Aorta (tissue), 5 donors: ENCODE data around the gene ADGRA3. TPM values are rescaled to one million over a fixed set of nuclear protein-coding genes. Genes with fewer than 3 reads are reported as not detected.

Experiments
- ATAC-seq: fragments of 200-7000 bp; cut with Tn5 transposase; one replicate; pipeline ENCODE4 v1.9.1; 2022; ENCODE audit warnings: moderate library complexity; ENCODE audit not compliant: low FRiP score
- DNase-seq, 2 donors: peaks; one replicate each; pipeline ENCODE4 v3.0.0-alpha.2; 2020
- H3K27ac ChIP-seq, 2 donors: one replicate each; pipeline ENCODE4 v1.5.1; 2013; ENCODE audit warnings: low read length in 2 of 2, mild to moderate bottlenecking in 2 of 2, moderate library complexity in 2 of 2, control low read depth in 1 of 2, inconsistent platforms in 1 of 2, low read depth in 1 of 2
- H3K27me3 ChIP-seq, 2 donors: one replicate each; pipeline ENCODE4 v1.6.1; 2013; ENCODE audit warnings: control low read depth in 1 of 2, low read length in 1 of 2, mild to moderate bottlenecking in 1 of 2, moderate library complexity in 1 of 2; ENCODE audit not compliant: insufficient read depth in 2 of 2, control insufficient read depth in 1 of 2
- H3K36me3 ChIP-seq, 2 donors: one replicate each; pipeline ENCODE4 v1.6.1; 2013; ENCODE audit warnings: control low read depth in 1 of 2, low read length in 1 of 2, mild to moderate bottlenecking in 1 of 2; ENCODE audit not compliant: insufficient read depth in 2 of 2, control insufficient read depth in 1 of 2
- H3K4me1 ChIP-seq, 2 donors: one replicate each; pipeline ENCODE4 v1.6.1; 2013; ENCODE audit warnings: low read length in 2 of 2, control low read depth in 1 of 2, mild to moderate bottlenecking in 1 of 2, moderate library complexity in 1 of 2; ENCODE audit not compliant: insufficient read depth in 2 of 2, control insufficient read depth in 1 of 2
- H3K4me3 ChIP-seq, 2 donors: one replicate each; pipeline ENCODE4 v1.5.1; 2013; ENCODE audit warnings: low read length in 2 of 2, control low read depth in 1 of 2, mild to moderate bottlenecking in 1 of 2
- H3K9me3 ChIP-seq: one replicate; pipeline ENCODE4 v1.6.1; 2013; ENCODE audit warnings: mild to moderate bottlenecking, low read length; ENCODE audit not compliant: control insufficient read depth
- WGBS, 2 donors: extraction: QIAGEN DNeasy Blood & Tissue Kit; methylation state at CpG; one replicate each; pipeline ENCODE4 v1.1.7; 2013; 5-methylcytosine and 5-hydroxymethylcytosine counted together
- intact Hi-C, 2 donors: fragments of 100-400 bp; cut with DNase I; formaldehyde crosslinking; loops; one replicate each; pipeline versions ENCODE4 v1.14.2 to v1.15.0; 2022
- polyA plus RNA-seq, 2 donors: library from polyadenylated mRNA; stranded (reverse); fragments of 200-250 nt; gene quantifications; one replicate each; pipeline ENCODE4 v1.2.3, GENCODE V29; 2013
- total RNA-seq, 2 donors: library from RNA; stranded (reverse); fragmentation: NEBNext Ultra II Directional; extraction: Animal tissue kit (Norgen Biotek cat#: 25700); gene quantifications; one replicate each; pipeline ENCODE4 v1.2.1, GENCODE V29; 2021
- donor health status: healthy with polysubstance abuse.
- donor health status: Bipolar disorder and iron deficiency.
- donor health status: DM: no; HTN: no; CAD: no.
- donor health status: DM: no; HTN: no; CAD: no.
- donor health status: DM: yes; HTN: yes; CAD: no.

The ADGRA3 gene
- total and polyA plus RNA-seq, 4 donors: 6.6 to 22.5 (median 14.2) TPM

GRCh38 chr4:22534374-22534773, 18.5 kb upstream of the ADGRA3 start:
- Histone ChIP-seq H3K36me3 (no peaks in the 10 kb centered on the region), H3K27ac (no peak overlapping the region), H3K9me3 (peaks cover 4% of the 10 kb centered on the region), H3K4me1 (no peaks in the 10 kb centered on the region), H3K4me3 (no peak overlapping the region), H3K27me3 (no peaks in the 10 kb centered on the region)
- 78 to 83% methylated on average over 1 of the region's 1 CpG for WGBS, 2 donors
- DNase-seq (no peak), ATAC-seq (no peak)
- intact Hi-C loops: no loop called here

GRCh38 chr4:22532896-22533295, 17.0 kb upstream of the ADGRA3 start:
- WGBS, 2 donors: 87 to 89% methylated on average over 1 of the region's 1 CpG
- Histone ChIP-seq H3K27ac (no peak overlapping the region), H3K27me3 (no peaks in the 10 kb centered on the region), H3K4me1 (no peaks in the 10 kb centered on the region), H3K36me3 (no peaks in the 10 kb centered on the region), H3K9me3 (peaks cover 4% of the 10 kb centered on the region), H3K4me3 (no peak overlapping the region)
- ATAC-seq (no peak), DNase-seq (no peak)
- intact Hi-C loops: no loop called here

DNA sequence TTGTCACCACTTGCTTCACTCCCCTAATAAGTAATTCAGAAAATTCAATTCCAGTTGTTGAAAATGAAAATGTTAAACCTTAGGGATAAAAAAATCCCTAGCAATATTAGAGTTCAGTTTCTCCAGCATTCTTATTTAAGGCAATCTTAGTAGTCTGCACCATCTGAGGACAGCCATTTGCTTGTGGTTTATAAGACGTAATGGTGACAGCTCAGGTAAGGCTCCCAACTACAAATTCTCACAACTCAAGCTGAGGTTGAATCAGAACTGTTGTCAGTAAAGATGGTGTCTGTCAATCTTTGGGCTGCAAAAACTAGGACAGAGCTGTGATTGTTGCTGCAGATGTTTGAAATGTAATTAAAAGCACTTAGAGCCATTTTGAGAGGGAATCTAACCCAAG, 16.3 kb upstream of the ADGRA3 start:
- H3K4me3 ChIP-seq: no peak overlapping the region
- peaks cover 4% of the 10 kb centered on the region for H3K9me3 ChIP-seq
- no peaks in the 10 kb centered on the region for H3K4me1 ChIP-seq
- WGBS, 2 donors: 29 to 52% methylated on average over 1 of the region's 1 CpG
- ATAC-seq (no peak), DNase-seq (no peak)
- no peak overlapping the region for H3K27ac ChIP-seq
- no peaks in the 10 kb centered on the region for H3K27me3 ChIP-seq
- H3K36me3 ChIP-seq: no peaks in the 10 kb centered on the region
- intact Hi-C loops: no loop called here

DNA sequence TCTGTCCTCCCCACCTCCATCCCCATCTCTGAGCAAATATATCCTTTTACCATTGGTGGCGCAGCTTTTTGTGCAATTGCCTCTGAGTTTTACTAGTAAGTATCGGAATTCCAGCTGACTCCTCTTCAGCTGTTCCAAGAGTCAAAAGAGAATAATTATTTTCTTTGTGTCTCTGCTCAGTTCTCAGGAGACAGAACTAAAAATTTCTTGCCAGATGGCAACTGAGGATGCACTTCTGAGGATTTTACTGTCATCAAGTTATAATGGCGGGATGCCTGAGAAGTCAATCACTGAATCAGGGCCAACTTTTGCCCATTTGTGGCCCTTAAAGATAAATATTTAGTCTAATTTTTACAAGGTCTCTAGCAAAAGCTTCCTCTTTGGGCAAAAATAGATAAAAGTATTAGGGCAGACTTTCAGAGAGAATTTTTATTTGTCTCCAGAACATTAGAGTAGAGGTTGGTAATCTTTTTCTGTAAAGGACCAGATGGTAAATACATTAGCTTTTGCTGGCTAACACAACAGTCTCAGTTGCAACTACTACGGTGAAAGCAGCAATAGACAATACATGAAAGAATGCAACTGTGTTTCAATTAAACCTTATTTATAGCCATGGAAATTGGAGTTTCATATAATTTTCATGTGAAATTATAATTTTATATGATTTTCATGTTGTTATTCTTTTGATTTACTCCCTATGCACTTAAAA, 15.6 kb upstream of the ADGRA3 start:
- peaks cover 4% of the 10 kb centered on the region for H3K9me3 ChIP-seq
- no peaks in the 10 kb centered on the region for H3K4me1 ChIP-seq
- DNase-seq: no peak
- no peak for ATAC-seq
- no peaks in the 10 kb centered on the region for H3K36me3 ChIP-seq
- intact Hi-C loops: no loop called here
- 64 to 78% methylated on average over 4 of the region's 4 CpGs for WGBS, 2 donors
- no peak overlapping the region for H3K4me3 ChIP-seq
- no peaks in the 10 kb centered on the region for H3K27me3 ChIP-seq
- no peak overlapping the region for H3K27ac ChIP-seq

DNA sequence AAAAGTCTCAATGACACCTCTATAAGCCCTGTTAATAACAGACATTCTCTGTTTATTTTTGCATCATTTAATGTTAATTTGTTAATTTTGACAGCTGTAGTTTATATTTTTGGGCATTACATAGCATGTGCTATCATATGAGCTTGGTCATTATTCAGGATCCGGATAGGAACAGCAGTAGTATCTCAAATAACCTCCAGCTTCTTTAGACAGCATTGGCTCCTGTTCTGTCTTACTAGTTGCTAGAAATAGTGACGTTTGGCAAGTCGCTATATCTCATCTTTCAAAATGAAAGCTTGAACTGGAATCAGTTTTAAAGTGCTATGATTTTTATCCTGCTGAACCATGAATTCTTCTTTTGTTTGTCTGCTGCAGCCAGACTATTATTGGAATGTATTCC, 9.0 kb upstream of the ADGRA3 start:
- ATAC-seq (no peak), DNase-seq (no peak)
- Histone ChIP-seq H3K9me3 (no peaks in the 10 kb centered on the region), H3K27ac (no peak overlapping the region), H3K4me1 (no peaks in the 10 kb centered on the region), H3K27me3 (no peaks in the 10 kb centered on the region), H3K36me3 (no peaks in the 10 kb centered on the region), H3K4me3 (no peak overlapping the region)
- intact Hi-C loops: no loop called here
- WGBS, 2 donors: 26 to 34% methylated on average over 3 of the region's 3 CpGs

DNA sequence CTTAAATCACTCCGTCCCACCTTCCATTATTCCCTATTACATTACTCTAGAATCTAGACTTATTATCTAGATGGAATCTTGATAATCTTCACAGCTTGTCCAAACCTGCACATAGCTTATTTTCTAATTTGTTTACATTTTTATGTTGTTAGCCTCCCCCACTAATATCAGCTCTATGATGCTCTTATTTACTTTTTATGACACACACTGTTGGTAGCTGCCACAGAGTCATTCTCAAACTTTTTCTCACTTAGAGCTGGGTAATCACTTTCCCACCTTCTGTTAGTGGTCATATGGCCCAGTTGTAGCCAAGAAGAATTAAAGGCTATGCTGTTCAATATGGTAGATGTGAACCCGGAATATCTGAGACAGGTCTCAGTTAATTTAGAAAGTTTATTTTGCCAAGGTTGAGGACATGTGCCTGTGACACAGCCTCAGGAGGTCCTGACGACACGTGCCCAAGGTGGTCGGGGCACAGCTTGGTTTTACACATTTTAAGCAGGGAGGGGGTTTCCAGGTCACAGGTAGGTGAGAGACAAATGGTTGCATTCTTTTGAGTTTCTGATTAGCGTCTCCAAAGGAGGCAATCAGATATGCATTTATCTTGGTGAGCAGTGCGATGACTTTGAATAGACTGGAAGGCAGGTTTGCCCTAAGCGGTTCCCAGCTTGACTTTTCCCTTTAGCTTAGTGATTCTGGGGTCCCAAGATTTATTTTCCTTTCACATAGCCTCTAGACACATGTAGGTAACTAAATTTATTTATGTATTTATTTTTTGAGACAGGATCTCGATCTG, 7.0 kb upstream of the ADGRA3 start:
- ATAC-seq (no peak), DNase-seq (no peak)
- intact Hi-C loops: no loop called here
- Histone ChIP-seq H3K4me3 (no peak overlapping the region), H3K9me3 (no peaks in the 10 kb centered on the region), H3K27ac (no peak overlapping the region), H3K36me3 (no peaks in the 10 kb centered on the region), H3K4me1 (no peaks in the 10 kb centered on the region), H3K27me3 (no peaks in the 10 kb centered on the region)
- WGBS, 2 donors: 69 to 83% methylated on average over 9 of the region's 9 CpGs

DNA sequence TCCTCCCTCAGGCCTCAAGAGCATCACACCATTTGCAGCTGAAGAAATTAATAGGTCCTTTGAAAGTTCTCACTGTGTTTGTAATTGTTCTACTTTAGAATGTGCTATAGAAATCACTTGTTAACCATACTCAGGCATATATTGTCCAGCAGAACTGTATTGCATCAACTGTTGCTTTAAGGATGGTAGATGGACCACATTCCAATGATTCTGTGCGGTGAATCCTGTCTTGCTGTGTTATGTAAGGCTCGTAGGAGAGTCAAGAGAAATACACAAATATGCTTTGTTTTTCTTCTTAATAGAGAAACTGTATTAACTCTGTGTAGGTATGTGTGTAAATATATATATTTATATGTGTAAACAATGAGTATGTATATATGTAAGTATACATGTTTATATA, 6.3 kb upstream of the ADGRA3 start:
- 80 to 82% methylated on average over 2 of the region's 2 CpGs for WGBS, 2 donors
- Histone ChIP-seq H3K27ac (no peak overlapping the region), H3K4me1 (no peaks in the 10 kb centered on the region), H3K27me3 (no peaks in the 10 kb centered on the region), H3K4me3 (no peak overlapping the region), H3K9me3 (no peaks in the 10 kb centered on the region), H3K36me3 (no peaks in the 10 kb centered on the region)
- ATAC-seq (no peak), DNase-seq (no peak)
- intact Hi-C loops: no loop called here

DNA sequence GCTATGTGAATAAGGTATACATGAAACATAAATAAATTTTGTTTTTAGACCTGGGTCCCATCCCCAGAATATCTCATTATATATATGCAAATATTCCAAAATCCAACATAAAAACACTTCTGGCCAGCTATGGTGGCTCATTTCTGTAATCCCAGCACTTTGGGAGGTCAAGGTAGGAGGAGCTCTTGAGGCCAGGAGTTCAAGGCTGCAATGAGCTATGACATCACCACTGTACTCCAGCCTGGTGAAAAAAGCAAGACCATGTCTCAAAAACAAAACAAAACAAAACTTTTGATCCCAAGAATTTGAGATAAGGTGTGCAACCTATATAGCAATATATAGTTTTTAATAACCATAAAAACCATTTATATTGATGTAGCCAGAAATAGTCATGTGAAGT, 5.4 kb upstream of the ADGRA3 start:
- H3K9me3 ChIP-seq: no peaks in the 10 kb centered on the region
- H3K27ac ChIP-seq: no peak overlapping the region
- H3K36me3 ChIP-seq: no peaks in the 10 kb centered on the region
- intact Hi-C loops: no loop called here
- no peaks in the 10 kb centered on the region for H3K27me3 ChIP-seq
- no peak overlapping the region for H3K4me3 ChIP-seq
- no peaks in the 10 kb centered on the region for H3K4me1 ChIP-seq
- DNase-seq: no peak
- no peak for ATAC-seq
